ENCODE measurements around the gene SPTB. TPM values are rescaled to one million over a fixed set of nuclear protein-coding genes. Genes with fewer than 3 reads are reported as not detected.

SPTB gene
- total RNA-seq, 2 experiments from 2014 or later, result 0.03 to 0.08 TPM

GRCh38 chr14:64745511-64746091 is 134.1 kb downstream of the SPTB start:
- intact Hi-C loops (cut with DNase I, micrococcal nuclease), result no loop called here
- Mint-ChIP-seq H3K4me1 (ENCODE audit: low read depth) (peaks cover 17% of the 10 kb centered on the region), H3K36me3 (ENCODE audit: low read depth) (peaks cover 17% of the 10 kb centered on the region), H3K9me3 (no peaks in the 10 kb centered on the region), H3K27me3 (no peaks in the 10 kb centered on the region), H3K27ac (peak overlapping the region; percentile 7), H3K4me3 (no peak overlapping the region)
- Histone ChIP-seq H3K9me3 (ENCODE audit: control insufficient read depth in 1 of 2, insufficient read depth in 1 of 2, low read length in 2 of 2) (peaks cover 0 to 16% of the 10 kb centered on the region in 2 experiments), H3K4me3 (ENCODE audit: low read length) (no peak overlapping the region), H3K27me3 (ENCODE audit: control insufficient read depth in 1 of 2, insufficient read depth in 2 of 2, low read length in 2 of 2) (no peaks in the 10 kb centered on the region), H3K27ac (ENCODE audit: low read depth in 1 of 2, low read length in 2 of 2) (no peak overlapping the region), H3K4me1 (ENCODE audit: insufficient read depth, low read length) (peaks cover 34% of the 10 kb centered on the region), H3K36me3 (ENCODE audit: insufficient read depth, low read length) (peaks cover 37% of the 10 kb centered on the region)
- ChIA-PET CTCF (no interaction called here), POLR2A (no interaction called here)
- TF ChIP-seq, protein P1, sequence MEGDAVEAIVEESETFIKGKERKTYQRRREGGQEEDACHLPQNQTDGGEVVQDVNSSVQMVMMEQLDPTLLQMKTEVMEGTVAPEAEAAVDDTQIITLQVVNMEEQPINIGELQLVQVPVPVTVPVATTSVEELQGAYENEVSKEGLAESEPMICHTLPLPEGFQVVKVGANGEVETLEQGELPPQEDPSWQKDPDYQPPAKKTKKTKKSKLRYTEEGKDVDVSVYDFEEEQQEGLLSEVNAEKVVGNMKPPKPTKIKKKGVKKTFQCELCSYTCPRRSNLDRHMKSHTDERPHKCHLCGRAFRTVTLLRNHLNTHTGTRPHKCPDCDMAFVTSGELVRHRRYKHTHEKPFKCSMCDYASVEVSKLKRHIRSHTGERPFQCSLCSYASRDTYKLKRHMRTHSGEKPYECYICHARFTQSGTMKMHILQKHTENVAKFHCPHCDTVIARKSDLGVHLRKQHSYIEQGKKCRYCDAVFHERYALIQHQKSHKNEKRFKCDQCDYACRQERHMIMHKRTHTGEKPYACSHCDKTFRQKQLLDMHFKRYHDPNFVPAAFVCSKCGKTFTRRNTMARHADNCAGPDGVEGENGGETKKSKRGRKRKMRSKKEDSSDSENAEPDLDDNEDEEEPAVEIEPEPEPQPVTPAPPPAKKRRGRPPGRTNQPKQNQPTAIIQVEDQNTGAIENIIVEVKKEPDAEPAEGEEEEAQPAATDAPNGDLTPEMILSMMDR (IDR thresholded peaks at IDR 0.05), result no peak
- DNase-seq, result peak in 1 of 14 experiments; percentile 25
- peak; percentile 37 for ATAC-seq (ENCODE audit: poor library complexity)

- Histone ChIP-seq H3K27me3 (ENCODE audit: control insufficient read depth in 1 of 2, insufficient read depth in 2 of 2, low read length in 2 of 2) (no peaks in the 10 kb centered on the region), H3K36me3 (ENCODE audit: insufficient read depth, low read length) (peaks cover 61% of the 10 kb centered on the region), H3K4me3 (ENCODE audit: low read length) (no peak overlapping the region), H3K4me1 (ENCODE audit: insufficient read depth, low read length) (peaks cover 28% of the 10 kb centered on the region), H3K9me3 (ENCODE audit: control insufficient read depth in 1 of 2, insufficient read depth in 1 of 2, low read length in 2 of 2) (peaks cover 0 to 11% of the 10 kb centered on the region in 2 experiments), H3K27ac (ENCODE audit: low read depth in 1 of 2, low read length in 2 of 2) (no peak overlapping the region)
- no peak overlapping the region for H3K27ac Mint-ChIP-seq
- no peak for ATAC-seq (ENCODE audit: poor library complexity)
- H3K36me3 Mint-ChIP-seq (ENCODE audit: low read depth), result peaks cover 17% of the 10 kb centered on the region
- no peak overlapping the region for H3K4me3 Mint-ChIP-seq
- intact Hi-C loops (cut with DNase I, micrococcal nuclease), result no loop called here
- H3K9me3 Mint-ChIP-seq, result no peaks in the 10 kb centered on the region
- POLR2A ChIA-PET, result no interaction called here
- TF ChIP-seq, protein P1 (IDR thresholded peaks at IDR 0.05), result no peak
- no peaks in the 10 kb centered on the region for H3K27me3 Mint-ChIP-seq
- no peak for DNase-seq
- H3K4me1 Mint-ChIP-seq (ENCODE audit: low read depth), result peaks cover 17% of the 10 kb centered on the region
- CTCF ChIA-PET, result no interaction called here
These were observed 136.6 kb downstream of the SPTB start for GRCh38 chr14:64743061-64743460.

DNA sequence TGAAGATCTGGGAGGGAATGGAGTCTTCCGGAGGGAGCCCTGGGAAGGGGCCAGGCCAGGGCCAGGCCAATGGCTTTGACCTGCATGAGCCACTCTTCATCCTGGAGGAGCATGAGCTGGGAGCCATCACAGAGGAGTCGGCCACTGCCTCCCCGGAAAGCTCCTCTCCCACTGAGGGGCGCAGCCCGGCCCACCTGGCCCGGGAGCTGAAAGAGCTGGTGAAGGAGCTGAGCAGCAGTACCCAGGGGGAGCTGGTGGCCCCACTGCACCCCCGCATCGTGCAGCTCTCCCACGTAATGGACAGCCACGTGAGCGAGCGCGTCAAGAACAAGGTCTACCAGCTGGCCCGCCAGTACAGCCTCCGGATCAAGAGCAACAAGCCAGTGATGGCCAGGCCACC is 137.7 kb downstream of the SPTB start:
- ATAC-seq (ENCODE audit: poor library complexity), result no peak
- Mint-ChIP-seq H3K36me3 (ENCODE audit: low read depth) (peaks cover 17% of the 10 kb centered on the region), H3K4me1 (ENCODE audit: low read depth) (peaks cover 11% of the 10 kb centered on the region), H3K4me3 (no peak overlapping the region), H3K27me3 (no peaks in the 10 kb centered on the region), H3K9me3 (no peaks in the 10 kb centered on the region), H3K27ac (no peak overlapping the region)
- Histone ChIP-seq H3K36me3 (ENCODE audit: insufficient read depth, low read length) (peaks cover 70% of the 10 kb centered on the region), H3K27ac (ENCODE audit: low read depth in 1 of 2, low read length in 2 of 2) (no peak overlapping the region), H3K27me3 (ENCODE audit: control insufficient read depth in 1 of 2, insufficient read depth in 2 of 2, low read length in 2 of 2) (no peaks in the 10 kb centered on the region), H3K4me1 (ENCODE audit: insufficient read depth, low read length) (peaks cover 22% of the 10 kb centered on the region), H3K9me3 (ENCODE audit: control insufficient read depth in 1 of 2, insufficient read depth in 1 of 2, low read length in 2 of 2) (peaks cover 0 to 11% of the 10 kb centered on the region in 2 experiments), H3K4me3 (ENCODE audit: low read length) (no peak overlapping the region)
- intact Hi-C loops (cut with DNase I, micrococcal nuclease), result no loop called here
- TF ChIP-seq, protein P1 (IDR thresholded peaks at IDR 0.05), result no peak
- ChIA-PET POLR2A (no interaction called here), CTCF (no interaction called here)
- DNase-seq, result no peak

Measured in CD4-positive, alpha-beta T cell (primary cell).